OCI-LY7 (cell line): ENCODE data around the gene PAFAH1B1. TPM values are rescaled to one million over a fixed set of nuclear protein-coding genes. Genes with fewer than 3 reads are reported as not detected.

Experiments
- BruUV-seq: library from RNA; stranded (reverse); fragments of 400-500 nt; replicated peaks from 2 replicates; lab custom pipeline; 2021; lab: Mats Ljungman, UMichigan
- CTCF ChIA-PET: fragments of 300-600 bp; sonication (Branson Sonifier 250); formaldehyde crosslinking; loops from one replicate; lab custom pipeline; 2022; ENCODE audit warnings: antibody characterized with exemption; ENCODE audit not compliant: unreplicated experiment; lab: Charles Lee
- POLR2A ChIA-PET: fragments of 300-600 bp; sonication (Branson Sonifier 250); formaldehyde crosslinking; loops from one replicate; lab custom pipeline; 2022; ENCODE audit warnings: antibody characterized with exemption; lab: Charles Lee
- DNase-seq: peaks from one replicate; pipeline ENCODE4 v3.0.0-alpha.2; 2015; ENCODE audit warnings: low spot score
- H2AFZ ChIP-seq: fragments of 200-600 bp; sonication (generic), shearing (Covaris generic); 2 replicates; pipeline ENCODE4 v1.6.1; 2014; ENCODE audit warnings: mild to moderate bottlenecking, antibody characterized with exemption, low read length, moderate library complexity
- H3K27ac ChIP-seq: fragments of 200-600 bp; sonication (generic); 2 replicates; pipeline ENCODE4 v1.5.1; 2014; ENCODE audit warnings: mixed run types, low read depth, mild to moderate bottlenecking, moderate library complexity, low read length, inconsistent platforms; ENCODE audit not compliant: poor library complexity, severe bottlenecking
- H3K36me3 ChIP-seq: fragments of 200-600 bp; sonication (generic); 2 replicates; pipeline ENCODE4 v1.6.1; 2014; ENCODE audit warnings: mild to moderate bottlenecking, antibody characterized with exemption, low read length, moderate library complexity, mixed read lengths; ENCODE audit not compliant: insufficient read depth
- H3K4me1 ChIP-seq: fragments of 200-600 bp; sonication (generic); 2 replicates; pipeline ENCODE4 v1.5.1; 2014; ENCODE audit warnings: mild to moderate bottlenecking, low read length; ENCODE audit not compliant: insufficient read depth, poor library complexity, severe bottlenecking
- H3K4me2 ChIP-seq: fragments of 200-600 bp; sonication (generic); 2 replicates; pipeline ENCODE4 v1.6.1; 2014; ENCODE audit warnings: mild to moderate bottlenecking, low read length
- H3K4me3 ChIP-seq: fragments of 200-600 bp; sonication (generic); 2 replicates; pipeline ENCODE4 v1.5.1; 2014; ENCODE audit warnings: mild to moderate bottlenecking, low read depth, low read length; ENCODE audit not compliant: poor library complexity, severe bottlenecking
- H3K79me2 ChIP-seq: fragments of 200-600 bp; sonication (generic); 2 replicates; pipeline ENCODE4 v1.6.1; 2016; ENCODE audit warnings: low read depth, mild to moderate bottlenecking, low read length, moderate library complexity, mixed read lengths; ENCODE audit not compliant: insufficient read depth
- H3K9me2 ChIP-seq: fragments of 200-600 bp; sonication (generic); 2 replicates; pipeline ENCODE4 v1.6.1; 2016; ENCODE audit warnings: mild to moderate bottlenecking, low read length, mixed read lengths; ENCODE audit not compliant: insufficient read depth
- H3K9me3 ChIP-seq: fragments of 200-600 bp; sonication (generic); 2 replicates; pipeline ENCODE4 v1.6.1; 2014; ENCODE audit warnings: mild to moderate bottlenecking, mixed run types, low read length, mixed read lengths
- H4K20me1 ChIP-seq: fragments of 200-600 bp; sonication (generic); 2 replicates; pipeline ENCODE4 v1.6.1; 2014; ENCODE audit warnings: mild to moderate bottlenecking, antibody characterized with exemption, low read length, moderate library complexity, mixed read lengths; ENCODE audit not compliant: insufficient read depth
- EZH2phosphoT487 ChIP-seq: fragments of 200-600 bp; sonication (generic); IDR thresholded peaks from 2 replicates; pipeline ENCODE4 v1.6.1; 2018; ENCODE audit warnings: low read depth, borderline replicate concordance, mild to moderate bottlenecking, mixed run types, antibody characterized with exemption, low read length, moderate library complexity, mixed read lengths
- intact Hi-C: fragments of 100-400 bp; cut with micrococcal nuclease; formaldehyde crosslinking; loops from one replicate; pipeline ENCODE4 v1.10.0; 2022; ENCODE audit not compliant: unreplicated experiment
- total RNA-seq, 2 experiments: library from RNA; depleted of rRNA in 1 of 2; stranded (reverse); fragments of >200 nt in 1 of 2; shearing (Covaris generic) in 1 of 2; gene quantifications; 2 replicates each; pipeline ENCODE4 v1.2.3, GENCODE V29; 2014 to 2022
- TF ChIP-seq, protein P1 (sequence below): fragments of 200-600 bp; sonication (generic); conservative IDR thresholded peaks from 2 replicates; pipeline ENCODE4 v1.5.1; 2014; ENCODE audit warnings: mild to moderate bottlenecking, antibody characterized with exemption, low read length, moderate library complexity, mixed read lengths

The PAFAH1B1 gene
- total RNA-seq, 2 experiments from 2014 or later = 51.1 to 127 TPM

DNA sequence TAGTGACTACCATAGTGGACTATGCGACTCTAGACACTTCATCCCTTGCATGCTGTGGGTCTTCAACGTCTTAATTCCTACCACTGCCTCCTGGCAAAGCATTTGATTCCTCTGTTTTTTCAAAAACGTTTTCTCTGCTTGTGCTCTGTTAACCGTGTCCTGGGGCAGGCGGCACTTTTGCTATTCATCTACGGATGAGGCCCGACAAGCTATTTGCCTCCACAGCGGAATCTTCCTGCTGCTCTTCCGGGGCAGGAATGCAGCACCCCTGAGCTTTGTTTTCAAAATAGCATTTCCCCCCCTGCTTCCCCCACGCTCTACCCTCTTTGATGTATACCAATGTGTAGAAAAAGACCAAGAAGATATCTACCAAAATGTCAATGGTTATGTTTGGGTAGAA, 42.0 kb upstream of the PAFAH1B1 start:
- H4K20me1 ChIP-seq = no peaks in the 10 kb centered on the region
- H2AFZ ChIP-seq = no peak overlapping the region
- no peak overlapping the region for H3K4me2 ChIP-seq
- H3K4me1 ChIP-seq = no peaks in the 10 kb centered on the region
- TF ChIP-seq, protein P1, sequence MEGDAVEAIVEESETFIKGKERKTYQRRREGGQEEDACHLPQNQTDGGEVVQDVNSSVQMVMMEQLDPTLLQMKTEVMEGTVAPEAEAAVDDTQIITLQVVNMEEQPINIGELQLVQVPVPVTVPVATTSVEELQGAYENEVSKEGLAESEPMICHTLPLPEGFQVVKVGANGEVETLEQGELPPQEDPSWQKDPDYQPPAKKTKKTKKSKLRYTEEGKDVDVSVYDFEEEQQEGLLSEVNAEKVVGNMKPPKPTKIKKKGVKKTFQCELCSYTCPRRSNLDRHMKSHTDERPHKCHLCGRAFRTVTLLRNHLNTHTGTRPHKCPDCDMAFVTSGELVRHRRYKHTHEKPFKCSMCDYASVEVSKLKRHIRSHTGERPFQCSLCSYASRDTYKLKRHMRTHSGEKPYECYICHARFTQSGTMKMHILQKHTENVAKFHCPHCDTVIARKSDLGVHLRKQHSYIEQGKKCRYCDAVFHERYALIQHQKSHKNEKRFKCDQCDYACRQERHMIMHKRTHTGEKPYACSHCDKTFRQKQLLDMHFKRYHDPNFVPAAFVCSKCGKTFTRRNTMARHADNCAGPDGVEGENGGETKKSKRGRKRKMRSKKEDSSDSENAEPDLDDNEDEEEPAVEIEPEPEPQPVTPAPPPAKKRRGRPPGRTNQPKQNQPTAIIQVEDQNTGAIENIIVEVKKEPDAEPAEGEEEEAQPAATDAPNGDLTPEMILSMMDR = no peak
- no peak for TF ChIP-seq EZH2phosphoT487
- BruUV-seq = no TSS peak
- H3K9me2 ChIP-seq = no peaks in the 10 kb centered on the region
- DNase-seq = no peak
- no peak overlapping the region for H3K4me3 ChIP-seq
- H3K79me2 ChIP-seq = no peaks in the 10 kb centered on the region
- CTCF ChIA-PET = no interaction called here
- no peaks in the 10 kb centered on the region for H3K36me3 ChIP-seq
- POLR2A ChIA-PET = no interaction called here
- H3K9me3 ChIP-seq = no peaks in the 10 kb centered on the region
- H3K27ac ChIP-seq = no peak overlapping the region
- intact Hi-C loops = no loop called here

- no peak for DNase-seq
- POLR2A ChIA-PET = no interaction called here
- Histone ChIP-seq H3K27ac (no peak overlapping the region), H3K4me1 (no peaks in the 10 kb centered on the region), H3K36me3 (no peaks in the 10 kb centered on the region), H3K4me3 (no peak overlapping the region), H3K79me2 (no peaks in the 10 kb centered on the region), H3K4me2 (no peak overlapping the region), H4K20me1 (no peaks in the 10 kb centered on the region), H3K9me2 (no peaks in the 10 kb centered on the region), H3K9me3 (no peaks in the 10 kb centered on the region), H2AFZ (no peak overlapping the region)
- intact Hi-C loops = no loop called here
- TF ChIP-seq, protein P1 = no peak
- no peak for TF ChIP-seq EZH2phosphoT487
- CTCF ChIA-PET = no interaction called here
- BruUV-seq = no TSS peak
Measured at GRCh38 chr17:2551928-2552327, 41.5 kb upstream of the PAFAH1B1 start.

DNA sequence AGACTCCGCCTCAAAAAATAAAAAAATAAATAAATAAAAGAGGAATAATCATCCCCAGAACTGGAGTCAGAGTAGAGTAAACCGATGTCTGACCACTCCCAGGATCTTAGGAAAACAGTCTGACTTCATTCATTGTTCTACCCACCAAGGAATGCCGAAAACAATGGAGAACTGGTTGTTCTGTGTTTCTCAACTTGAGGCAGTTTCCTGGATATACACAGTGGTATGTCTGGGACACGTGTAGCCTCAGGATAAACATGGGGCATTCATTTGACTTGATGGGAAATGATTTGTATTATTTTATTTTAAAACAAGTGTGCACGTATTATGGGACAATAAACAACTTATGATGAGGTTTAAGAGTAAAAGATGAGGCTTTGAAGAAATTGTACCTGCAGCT, 32.8 kb upstream of the PAFAH1B1 start:
- no peak for TF ChIP-seq EZH2phosphoT487
- TF ChIP-seq, protein P1 = no peak
- Histone ChIP-seq H3K4me3 (no peak overlapping the region), H3K4me2 (no peak overlapping the region), H3K36me3 (no peaks in the 10 kb centered on the region), H3K9me3 (0 out of 2 replicates have a peak, but pooled peaks cover 5% of the 10 kb centered on the region), H2AFZ (no peak overlapping the region), H4K20me1 (no peaks in the 10 kb centered on the region), H3K27ac (no peak overlapping the region), H3K79me2 (no peaks in the 10 kb centered on the region), H3K4me1 (no peaks in the 10 kb centered on the region), H3K9me2 (no peaks in the 10 kb centered on the region)
- ChIA-PET CTCF (no interaction called here), POLR2A (no interaction called here)
- no peak for DNase-seq
- no TSS peak for BruUV-seq
- intact Hi-C loops = no loop called here
